ENCODE results near the gene SLC44A1.

SLC44A1 gene

GRCh38 chr9:105259274-105259673, 14.8 kb downstream of the SLC44A1 start:
- WGBS: 89% methylated on average over 1 of the region's 2 CpGs
- H2AFZ ChIP-seq (ENCODE audit: low read depth, low read length): no peak overlapping the region
- no peak overlapping the region for H2BK15ac ChIP-seq (ENCODE audit: low read depth, poor library complexity, severe bottlenecking)

GRCh38 chr9:105259731-105260612, 15.5 kb downstream of the SLC44A1 start:
- Histone ChIP-seq H2AK5ac (ENCODE audit: low read length, severe bottlenecking) (no peak overlapping the region), H3K18ac (ENCODE audit: low read depth in 1 of 2, low read length in 2 of 2) (no peak overlapping the region), H2AFZ (ENCODE audit: low read depth, low read length) (no peak overlapping the region), H3K79me1 (replicated peaks; ENCODE audit: low read length, poor library complexity, severe bottlenecking) (peaks cover 15% of the 10 kb centered on the region), H2BK15ac (ENCODE audit: low read depth, poor library complexity, severe bottlenecking) (no peak overlapping the region), H2BK12ac (ENCODE audit: low read length in 2 of 2) (no peak overlapping the region), H2BK120ac (ENCODE audit: low read depth, low read length) (no peak overlapping the region), H3K4me2 (ENCODE audit: low read length, poor library complexity, severe bottlenecking) (no peak overlapping the region), H3K27me3 (ENCODE audit: control insufficient read depth in 1 of 2, insufficient read depth in 1 of 2, low read length in 2 of 2) (no peaks in the 10 kb centered on the region), H3K4me3 (ENCODE audit: insufficient read depth in 1 of 2, low read depth in 1 of 2, low read length in 2 of 2) (no peak overlapping the region), H3K4me1 (ENCODE audit: control insufficient read depth, insufficient read depth, low read depth, low read length) (no peaks in the 10 kb centered on the region), H3K14ac (ENCODE audit: low read length in 2 of 2) (no peak overlapping the region), H4K91ac (ENCODE audit: low read length) (no peak overlapping the region), H3K9me3 (ENCODE audit: control insufficient read depth, low read length) (no peaks in the 10 kb centered on the region), H4K8ac (ENCODE audit: low read length) (no peak overlapping the region), H3K27ac (ENCODE audit: low read length, poor library complexity, severe bottlenecking) (peak overlapping the region; percentile 21), H2BK5ac (ENCODE audit: low read depth, low read length, poor library complexity, severe bottlenecking) (no peak overlapping the region), H3K23ac (ENCODE audit: low read length in 2 of 2) (no peak overlapping the region), H3K36me3 (ENCODE audit: control insufficient read depth in 1 of 2, insufficient read depth in 2 of 2, low read depth in 1 of 2, low read length in 2 of 2) (no peaks in the 10 kb centered on the region), H3K4ac (ENCODE audit: low read depth in 1 of 2, low read length in 2 of 2) (no peak overlapping the region), H3K9ac (ENCODE audit: low read length) (peak overlapping the region; percentile 26)
- DNase-seq: no peak

More at GRCh38 chr9:105259274-105259673, 14.8 kb downstream of the SLC44A1 start:
- H3K9ac ChIP-seq (ENCODE audit: low read length): no peak overlapping the region
- H3K23ac ChIP-seq (ENCODE audit: low read length in 2 of 2): no peak overlapping the region
- H3K9me3 ChIP-seq (ENCODE audit: control insufficient read depth, low read length): no peaks in the 10 kb centered on the region
- H4K91ac ChIP-seq (ENCODE audit: low read length): no peak overlapping the region
- no peak for DNase-seq
- H3K18ac ChIP-seq (ENCODE audit: low read depth in 1 of 2, low read length in 2 of 2): no peak overlapping the region
- H2BK120ac ChIP-seq (ENCODE audit: low read depth, low read length): no peak overlapping the region
- no peak overlapping the region for H4K8ac ChIP-seq (ENCODE audit: low read length)
- no peak overlapping the region for H2AK5ac ChIP-seq (ENCODE audit: low read length, severe bottlenecking)
- no peak overlapping the region for H3K27ac ChIP-seq (ENCODE audit: low read length, poor library complexity, severe bottlenecking)
- H3K4me3 ChIP-seq (ENCODE audit: insufficient read depth in 1 of 2, low read depth in 1 of 2, low read length in 2 of 2): no peak overlapping the region
- no peak overlapping the region for H3K4ac ChIP-seq (ENCODE audit: low read depth in 1 of 2, low read length in 2 of 2)
- H3K36me3 ChIP-seq (ENCODE audit: control insufficient read depth in 1 of 2, insufficient read depth in 2 of 2, low read depth in 1 of 2, low read length in 2 of 2): no peaks in the 10 kb centered on the region
- H3K79me1 ChIP-seq (replicated peaks; ENCODE audit: low read length, poor library complexity, severe bottlenecking): peaks cover 17% of the 10 kb centered on the region
- no peak overlapping the region for H2BK12ac ChIP-seq (ENCODE audit: low read length in 2 of 2)
- no peak overlapping the region for H2BK5ac ChIP-seq (ENCODE audit: low read depth, low read length, poor library complexity, severe bottlenecking)
- H3K4me2 ChIP-seq (ENCODE audit: low read length, poor library complexity, severe bottlenecking): no peak overlapping the region
- H3K4me1 ChIP-seq (ENCODE audit: control insufficient read depth, insufficient read depth, low read depth, low read length): no peaks in the 10 kb centered on the region
- no peak overlapping the region for H3K14ac ChIP-seq (ENCODE audit: low read length in 2 of 2)
- no peaks in the 10 kb centered on the region for H3K27me3 ChIP-seq (ENCODE audit: control insufficient read depth in 1 of 2, insufficient read depth in 1 of 2, low read length in 2 of 2)

- no peak overlapping the region for H3K14ac ChIP-seq (ENCODE audit: low read length in 2 of 2)
- no peak for DNase-seq
- H4K8ac ChIP-seq (ENCODE audit: low read length): no peak overlapping the region
- no peaks in the 10 kb centered on the region for H3K27me3 ChIP-seq (ENCODE audit: control insufficient read depth in 1 of 2, insufficient read depth in 1 of 2, low read length in 2 of 2)
- no peak overlapping the region for H3K4me3 ChIP-seq (ENCODE audit: insufficient read depth in 1 of 2, low read depth in 1 of 2, low read length in 2 of 2)
- no peaks in the 10 kb centered on the region for H3K9me3 ChIP-seq (ENCODE audit: control insufficient read depth, low read length)
- H3K9ac ChIP-seq (ENCODE audit: low read length): no peak overlapping the region
- H3K36me3 ChIP-seq (ENCODE audit: control insufficient read depth in 1 of 2, insufficient read depth in 2 of 2, low read depth in 1 of 2, low read length in 2 of 2): peaks cover 0 to 5% of the 10 kb centered on the region in 2 experiments
- no peak overlapping the region for H3K4me2 ChIP-seq (ENCODE audit: low read length, poor library complexity, severe bottlenecking)
- H4K91ac ChIP-seq (ENCODE audit: low read length): no peak overlapping the region
- H2BK15ac ChIP-seq (ENCODE audit: low read depth, poor library complexity, severe bottlenecking): no peak overlapping the region
- H2BK12ac ChIP-seq (ENCODE audit: low read length in 2 of 2): no peak overlapping the region
- no peak overlapping the region for H2AFZ ChIP-seq (ENCODE audit: low read depth, low read length)
- no peak overlapping the region for H2AK5ac ChIP-seq (ENCODE audit: low read length, severe bottlenecking)
- H2BK120ac ChIP-seq (ENCODE audit: low read depth, low read length): no peak overlapping the region
- no peak overlapping the region for H3K4ac ChIP-seq (ENCODE audit: low read depth in 1 of 2, low read length in 2 of 2)
- no peak overlapping the region for H3K18ac ChIP-seq (ENCODE audit: low read depth in 1 of 2, low read length in 2 of 2)
- no peak overlapping the region for H2BK5ac ChIP-seq (ENCODE audit: low read depth, low read length, poor library complexity, severe bottlenecking)
- WGBS: 100% methylated on average over 2 of the region's 2 CpGs
- H3K79me1 ChIP-seq (replicated peaks; ENCODE audit: low read length, poor library complexity, severe bottlenecking): peaks cover 19% of the 10 kb centered on the region
- no peaks in the 10 kb centered on the region for H3K4me1 ChIP-seq (ENCODE audit: control insufficient read depth, insufficient read depth, low read depth, low read length)
- H3K27ac ChIP-seq (ENCODE audit: low read length, poor library complexity, severe bottlenecking): no peak overlapping the region
- H3K23ac ChIP-seq (ENCODE audit: low read length in 2 of 2): no peak overlapping the region
Measured at GRCh38 chr9:105262497-105262896, 18.0 kb downstream of the SLC44A1 start.

- Histone ChIP-seq H2BK12ac (ENCODE audit: low read length in 2 of 2) (no peak overlapping the region), H2AFZ (ENCODE audit: low read depth, low read length) (no peak overlapping the region), H3K18ac (ENCODE audit: low read depth in 1 of 2, low read length in 2 of 2) (no peak overlapping the region), H4K91ac (ENCODE audit: low read length) (no peak overlapping the region), H3K4me3 (ENCODE audit: insufficient read depth in 1 of 2, low read depth in 1 of 2, low read length in 2 of 2) (no peak overlapping the region), H4K8ac (ENCODE audit: low read length) (no peak overlapping the region), H3K14ac (ENCODE audit: low read length in 2 of 2) (no peak overlapping the region), H2BK120ac (ENCODE audit: low read depth, low read length) (peak overlapping the region; percentile 8), H3K9me3 (ENCODE audit: control insufficient read depth, low read length) (no peaks in the 10 kb centered on the region), H2BK5ac (ENCODE audit: low read depth, low read length, poor library complexity, severe bottlenecking) (no peak overlapping the region), H3K27ac (ENCODE audit: low read length, poor library complexity, severe bottlenecking) (no peak overlapping the region), H2AK5ac (ENCODE audit: low read length, severe bottlenecking) (no peak overlapping the region), H3K4me1 (ENCODE audit: control insufficient read depth, insufficient read depth, low read depth, low read length) (no peaks in the 10 kb centered on the region), H3K79me1 (replicated peaks; ENCODE audit: low read length, poor library complexity, severe bottlenecking) (peaks cover 18% of the 10 kb centered on the region), H3K27me3 (ENCODE audit: control insufficient read depth in 1 of 2, insufficient read depth in 1 of 2, low read length in 2 of 2) (no peaks in the 10 kb centered on the region), H3K36me3 (ENCODE audit: control insufficient read depth in 1 of 2, insufficient read depth in 2 of 2, low read depth in 1 of 2, low read length in 2 of 2) (peaks cover 0 to 5% of the 10 kb centered on the region in 2 experiments), H2BK15ac (ENCODE audit: low read depth, poor library complexity, severe bottlenecking) (no peak overlapping the region), H3K23ac (ENCODE audit: low read length in 2 of 2) (no peak overlapping the region), H3K4ac (ENCODE audit: low read depth in 1 of 2, low read length in 2 of 2) (no peak overlapping the region), H3K9ac (ENCODE audit: low read length) (no peak overlapping the region), H3K4me2 (ENCODE audit: low read length, poor library complexity, severe bottlenecking) (no peak overlapping the region)
- peak; percentile 53 for DNase-seq
- 14% methylated on average over 1 of the region's 4 CpGs for WGBS
Measured at GRCh38 chr9:105264380-105264779, 19.9 kb downstream of the SLC44A1 start.

Data from mesenchymal stem cell (in vitro differentiated cells and primary cell).